Measurements from ENCODE around the gene AGPS.
"Not testable (repeated sequence)": the region's sequence is repeated elsewhere in the genome, so short reads cannot be mapped to it uniquely, and the experiment has no call there.

Gene AGPS

DNA sequence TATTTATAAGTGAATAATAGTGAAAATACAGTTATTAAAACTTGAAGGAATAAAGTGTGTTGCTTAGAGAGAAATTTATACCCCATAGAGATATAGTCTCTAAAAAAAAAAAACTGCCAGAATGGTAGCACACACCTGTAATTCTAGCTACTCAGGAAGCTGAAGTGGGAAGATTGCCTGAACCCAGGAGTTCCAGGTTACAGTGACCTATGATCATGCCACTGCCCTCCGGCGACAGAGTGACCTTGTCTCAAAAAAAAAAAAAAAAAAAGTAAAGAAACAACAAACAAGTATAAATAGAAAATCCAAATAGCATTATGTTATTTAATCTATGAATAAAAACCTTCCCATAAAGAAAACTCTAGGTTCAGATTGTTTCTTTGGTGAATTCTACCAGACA is 7.4 kb upstream of the AGPS start:
- DNase-seq (ENCODE audit: low spot score) (no peak), FAIRE-seq (no peak)

DNA sequence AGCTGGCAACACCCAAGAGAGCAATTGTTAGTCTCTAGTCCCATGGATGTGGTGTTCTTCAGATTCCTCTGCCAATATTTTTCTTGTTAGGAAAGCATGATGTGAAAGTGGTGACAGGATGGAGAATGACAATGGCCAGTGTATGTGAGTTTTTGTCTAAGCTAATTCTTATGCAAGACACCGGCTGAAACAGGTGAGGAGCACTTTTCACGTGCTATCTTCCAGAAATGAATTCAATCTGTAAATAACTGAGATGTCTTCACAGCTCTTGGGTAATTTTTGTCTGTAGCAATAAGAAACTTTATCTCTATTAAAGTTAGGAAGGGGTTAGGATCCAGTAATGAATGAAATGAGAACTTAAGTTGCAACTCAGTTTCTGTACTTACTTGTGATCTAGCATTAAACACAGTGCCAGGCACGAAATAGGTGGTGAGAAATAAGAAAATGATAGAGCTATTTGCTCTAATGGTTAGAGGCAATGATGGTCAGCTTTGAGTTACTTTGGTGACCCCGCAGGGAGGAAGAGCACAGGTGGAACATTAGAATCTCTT is 676 bp upstream of the AGPS start:
- no peak for DNase-seq (ENCODE audit: low spot score)
- no peak for FAIRE-seq

DNA sequence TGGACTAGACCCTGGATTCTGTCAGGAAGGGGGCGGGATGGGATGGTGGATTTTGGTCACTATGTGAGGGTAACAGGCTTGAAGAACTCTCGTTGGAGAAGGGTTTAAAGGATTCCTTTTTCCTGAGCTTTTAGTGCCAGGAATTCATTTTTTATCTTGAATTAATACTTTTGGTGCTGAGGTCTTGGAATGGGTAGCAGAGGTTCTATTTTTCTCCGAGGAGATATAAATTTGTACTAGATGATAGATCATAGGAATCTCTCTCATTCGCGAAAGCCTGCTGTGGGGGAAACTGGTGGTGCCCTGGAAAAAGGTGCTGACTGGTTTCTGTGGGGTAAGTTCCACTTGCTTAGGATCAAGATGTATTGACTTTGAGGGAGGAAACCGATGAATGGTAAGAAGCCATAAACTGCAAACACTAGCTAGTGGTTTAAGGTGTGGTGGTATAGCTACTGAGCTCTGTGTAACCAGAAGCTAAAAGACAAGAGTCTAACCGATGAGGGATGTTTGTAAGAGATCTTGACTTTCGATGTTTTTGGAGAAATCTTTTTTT is 706 bp downstream of the AGPS start:
- DNase-seq (ENCODE audit: low spot score) (peak; percentile 4), FAIRE-seq (no peak)

DNA sequence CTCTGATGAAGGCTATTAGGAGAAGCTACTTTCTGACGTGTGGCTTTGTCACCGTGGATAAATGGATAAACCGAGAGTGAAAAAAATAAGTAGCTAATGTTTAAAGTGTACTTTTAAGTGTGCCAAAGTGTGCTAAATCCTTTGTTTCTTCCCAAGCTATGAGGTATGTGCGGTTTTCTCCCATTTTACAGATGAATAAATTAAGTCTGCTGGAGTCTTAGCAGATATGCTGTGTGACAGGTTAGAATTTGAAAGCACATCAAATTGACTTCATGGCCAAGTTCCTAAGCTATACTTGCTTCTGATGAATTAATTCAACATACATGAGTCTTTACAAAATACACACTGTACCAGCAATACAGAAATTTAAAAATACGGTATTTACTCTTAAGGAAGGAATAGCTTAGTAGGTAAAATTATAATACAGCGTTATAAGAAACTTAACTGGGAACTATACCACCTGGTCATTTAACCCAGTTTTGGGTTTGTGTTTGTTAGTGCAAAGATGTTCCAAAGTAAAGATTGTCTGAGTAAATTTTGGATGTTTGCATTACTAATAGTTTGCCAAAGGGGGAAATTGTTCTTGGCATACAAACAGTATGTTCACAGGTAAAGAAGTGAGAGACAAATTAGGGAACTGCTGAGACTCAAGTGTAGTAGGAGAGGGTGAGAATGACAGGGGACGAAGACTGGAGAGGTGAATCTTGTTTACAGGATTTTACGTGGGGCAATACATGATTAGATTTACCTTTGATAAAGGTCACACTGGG is 1.4 kb downstream of the AGPS start:
- DNase-seq (ENCODE audit: low spot score), result no peak
- no peak for FAIRE-seq

DNA sequence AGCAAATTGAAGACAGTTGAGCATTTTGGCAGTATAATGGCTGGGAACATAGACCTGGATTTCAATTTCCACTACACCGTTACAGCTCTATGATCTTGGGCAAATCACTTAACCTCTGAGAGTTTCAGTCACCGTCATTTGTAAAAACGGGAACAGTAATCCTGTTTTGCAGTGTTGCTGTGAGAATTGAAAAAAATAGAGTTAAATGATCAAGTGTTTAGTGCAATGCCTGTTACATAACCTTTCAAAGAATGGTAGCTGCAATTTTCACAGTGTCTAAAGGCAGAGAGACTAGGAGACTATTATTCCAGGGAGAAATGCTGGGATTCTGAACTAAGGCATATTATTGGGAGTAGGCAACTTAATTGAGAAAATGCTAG is 2.0 kb downstream of the AGPS start:
- DNase-seq (ENCODE audit: low spot score), result no peak
- no peak for FAIRE-seq

DNA sequence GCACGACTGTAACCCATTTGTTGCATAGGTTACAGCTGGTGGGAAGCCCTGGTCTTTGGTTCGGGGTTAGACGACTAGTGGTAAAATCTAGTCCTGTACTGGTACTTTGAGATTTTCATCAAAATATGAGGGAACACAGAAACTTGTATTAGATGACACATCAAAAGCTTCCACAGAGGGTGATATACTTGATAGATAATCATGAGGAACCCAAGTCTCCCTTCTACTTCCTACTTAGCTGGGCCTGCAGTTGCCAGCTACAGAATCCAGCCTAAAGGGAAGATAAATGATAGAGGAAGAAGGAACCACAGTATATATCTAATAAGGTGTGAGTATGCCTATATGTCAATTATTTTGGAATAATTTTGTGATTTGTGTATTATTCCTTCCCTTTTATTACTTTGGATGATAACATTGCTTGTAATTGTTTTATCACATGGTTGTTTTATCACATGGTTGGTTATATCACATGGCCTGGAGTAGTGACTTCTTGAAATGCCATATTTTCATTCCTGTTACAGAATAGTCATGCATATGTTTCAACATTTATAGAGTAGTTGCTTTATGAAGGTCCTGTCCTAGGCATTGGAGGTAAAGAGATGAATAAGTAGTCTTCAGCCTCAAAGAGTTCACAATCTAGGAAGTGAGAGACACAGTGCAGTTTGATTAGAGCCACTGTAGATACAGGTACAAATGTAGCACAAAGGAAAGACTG is 2.9 kb downstream of the AGPS start:
- no peak for FAIRE-seq
- no peak for DNase-seq (ENCODE audit: low spot score)

DNA sequence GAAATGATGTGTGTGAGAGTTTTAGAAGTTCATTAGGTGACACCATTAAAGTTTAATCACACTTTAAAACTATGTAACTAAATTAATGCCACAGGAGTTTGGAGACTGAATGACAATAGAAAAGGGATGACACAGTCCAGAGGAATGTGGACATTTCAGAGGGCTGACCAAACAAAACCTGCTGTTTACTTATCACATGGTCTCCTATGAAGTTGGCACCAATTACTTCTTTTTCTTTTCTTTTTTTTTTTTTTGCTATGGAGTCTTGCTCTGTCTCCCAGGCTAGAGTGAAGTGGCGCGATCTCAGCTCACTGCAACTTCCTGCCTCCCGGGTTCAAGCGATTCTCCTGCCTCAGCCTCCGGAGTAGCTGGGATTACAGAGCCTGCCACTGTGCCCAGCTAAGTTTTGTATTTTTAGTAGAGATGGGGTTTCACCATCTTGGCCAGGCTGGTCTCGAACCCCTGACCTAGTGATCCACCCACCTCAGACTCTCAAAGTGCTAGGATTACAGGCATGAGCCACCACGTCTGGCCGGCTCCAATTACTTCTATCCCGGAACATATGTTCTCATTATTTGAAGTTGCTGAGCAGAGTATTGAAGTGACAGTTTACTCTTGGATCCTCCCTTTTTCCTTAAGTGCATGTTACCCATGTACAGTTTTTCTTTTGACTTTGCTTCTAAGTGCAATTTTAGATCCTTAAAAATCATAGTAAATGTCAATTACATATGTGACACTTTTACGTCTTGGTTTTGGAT is 4.3 kb downstream of the AGPS start:
- DNase-seq (ENCODE audit: low spot score), result peak; percentile 66
- FAIRE-seq, result no peak

DNA sequence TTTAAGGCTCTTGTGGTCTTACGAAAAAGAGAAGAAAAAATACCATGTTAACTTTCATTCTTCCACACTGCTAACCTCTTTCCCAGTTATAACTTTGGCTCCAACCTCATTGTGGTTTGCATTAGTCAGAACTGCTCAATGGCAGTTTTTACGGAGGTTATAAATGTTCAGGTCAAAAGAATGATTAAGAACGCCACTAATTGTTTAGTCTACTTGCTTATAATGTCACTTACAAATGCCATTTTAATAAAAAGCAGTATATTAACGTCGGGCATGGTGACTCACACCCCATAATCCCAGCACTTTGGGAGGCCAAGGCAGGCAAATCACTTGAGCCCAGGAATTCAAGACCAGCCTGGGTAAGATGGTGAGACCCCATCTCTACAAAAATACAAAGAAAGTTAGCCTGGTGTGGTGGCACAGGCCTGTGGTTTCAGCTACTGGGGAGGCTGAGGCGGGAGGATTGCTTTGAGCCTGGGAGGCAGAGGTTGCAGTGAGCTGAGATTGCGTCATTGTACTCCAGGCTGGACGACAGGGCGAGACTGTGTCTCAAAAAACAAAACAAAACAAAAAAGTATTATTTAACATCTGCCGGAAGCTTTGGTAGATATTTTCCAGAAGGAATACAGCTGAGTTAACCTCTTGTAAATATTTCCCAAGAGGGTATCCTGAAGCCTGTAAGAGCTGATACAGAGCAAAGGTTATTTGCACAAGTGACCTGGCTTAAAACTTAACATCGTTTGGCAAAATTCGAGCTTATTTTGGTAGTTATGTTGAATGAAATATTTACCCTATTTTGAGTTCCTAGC is 5.1 kb downstream of the AGPS start:
- FAIRE-seq, result no peak
- peak; percentile 31 for DNase-seq (ENCODE audit: low spot score)

DNA sequence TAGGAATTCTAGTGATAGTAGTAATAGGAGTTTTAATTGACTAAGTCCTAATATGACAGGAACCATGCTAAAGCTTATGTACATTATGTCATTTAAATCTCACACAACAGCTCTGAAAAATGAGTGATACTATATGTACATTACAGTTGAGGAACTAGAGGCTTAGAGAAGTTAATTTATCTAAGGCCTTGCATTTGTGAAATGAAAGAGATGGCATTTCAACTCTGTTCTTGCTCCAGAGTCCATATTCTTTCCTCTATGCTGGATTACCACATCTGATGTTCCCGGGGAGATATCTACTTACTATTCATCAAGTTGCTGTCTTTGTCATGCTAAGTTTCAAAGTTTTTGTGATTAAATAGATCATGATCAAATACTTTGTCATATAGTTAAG is 5.7 kb downstream of the AGPS start:
- no peak for FAIRE-seq

DNA sequence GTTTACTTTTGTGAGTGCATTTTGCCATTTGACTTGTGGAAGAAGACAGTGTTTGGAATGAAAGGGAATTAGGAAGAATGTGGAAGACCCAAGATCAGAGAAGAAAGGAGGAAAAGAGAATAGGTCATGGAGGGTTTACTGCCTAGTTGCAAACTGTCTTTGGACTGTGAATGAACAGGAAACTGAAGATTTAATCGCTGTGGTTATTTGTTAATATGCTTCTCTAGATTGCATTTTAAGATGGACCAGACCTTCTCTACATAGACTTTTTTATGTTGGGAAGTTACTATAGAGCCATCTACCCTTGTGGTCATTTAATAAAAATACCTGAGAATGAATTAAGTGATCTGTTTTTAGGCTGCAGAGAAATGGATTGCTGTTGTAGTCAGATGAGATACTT is 6.2 kb downstream of the AGPS start:
- FAIRE-seq (no peak), DNase-seq (ENCODE audit: low spot score) (no peak)

More for the DNA sequence above, 5.7 kb downstream of the AGPS start:
- no peak for DNase-seq (ENCODE audit: low spot score)

DNA sequence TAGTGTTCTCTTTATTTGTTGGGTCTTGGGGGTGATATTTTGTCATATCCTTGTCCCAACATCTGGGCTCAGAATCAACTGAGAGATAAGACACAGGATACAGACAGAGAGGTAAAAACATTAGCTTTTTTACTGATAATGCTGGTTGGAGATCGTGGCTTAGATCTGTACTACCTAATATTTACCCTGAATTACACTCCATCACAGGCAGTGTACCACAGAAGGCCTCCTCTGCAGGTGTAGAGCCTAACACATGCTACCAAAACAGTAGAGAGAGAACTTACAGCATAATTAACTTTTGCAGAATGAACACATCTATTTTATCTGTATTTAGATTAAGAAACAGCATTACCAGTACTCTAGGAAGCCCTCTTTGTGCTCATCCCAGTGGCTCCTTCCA is 6.8 kb downstream of the AGPS start:
- DNase-seq (ENCODE audit: low spot score), result no peak

DNA sequence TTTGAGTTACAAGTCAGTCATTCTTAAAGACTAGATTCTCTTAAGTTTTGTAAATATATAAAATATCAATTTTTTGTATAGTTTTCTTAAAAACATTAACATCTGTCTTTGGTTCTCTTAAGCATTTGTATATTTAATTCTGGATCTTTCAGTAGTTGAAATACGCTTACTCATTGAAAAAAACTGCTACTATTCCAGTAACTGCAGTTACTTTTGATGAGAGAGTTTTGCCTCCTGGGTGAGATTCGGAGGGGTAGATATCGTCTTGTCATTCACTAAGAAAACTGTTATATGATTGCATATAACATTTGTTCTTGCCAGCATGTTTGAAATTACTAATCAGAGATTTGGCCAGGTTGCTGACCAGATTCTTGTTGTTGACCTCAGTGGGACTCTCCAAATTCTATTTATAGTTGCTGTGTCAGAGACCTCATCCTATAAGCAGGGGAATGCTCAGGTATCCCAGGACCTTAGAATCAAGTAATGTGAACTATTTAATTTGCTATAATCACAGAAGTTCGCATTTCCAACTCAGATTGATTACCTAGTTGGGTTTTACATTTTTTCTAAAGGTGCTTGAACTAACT is 7.9 kb downstream of the AGPS start:
- no peak for FAIRE-seq

More for the DNA sequence above, 6.8 kb downstream of the AGPS start:
- FAIRE-seq, result no peak

DNA sequence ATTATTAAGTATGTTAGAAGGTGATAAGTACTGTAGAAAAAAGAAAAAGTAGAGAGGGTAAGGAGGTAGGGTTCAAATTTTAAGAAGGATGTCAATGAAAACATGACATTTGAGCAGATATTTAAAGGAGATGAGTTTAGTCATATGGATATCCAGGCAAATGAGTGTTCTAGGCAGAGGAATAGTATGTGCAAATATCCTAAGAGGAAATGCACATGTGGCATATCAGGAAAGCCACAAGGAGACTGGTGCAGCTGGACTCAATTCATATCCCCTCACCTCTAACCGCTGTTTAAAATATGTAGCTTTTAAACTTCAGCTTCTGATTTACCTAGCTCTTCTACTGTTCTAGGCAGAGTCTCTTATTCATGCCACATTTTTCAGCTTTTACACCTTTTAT is 9.5 kb downstream of the AGPS start:
- FAIRE-seq, result no peak

More for the DNA sequence above, 7.9 kb downstream of the AGPS start:
- DNase-seq (ENCODE audit: low spot score), result no peak

DNA sequence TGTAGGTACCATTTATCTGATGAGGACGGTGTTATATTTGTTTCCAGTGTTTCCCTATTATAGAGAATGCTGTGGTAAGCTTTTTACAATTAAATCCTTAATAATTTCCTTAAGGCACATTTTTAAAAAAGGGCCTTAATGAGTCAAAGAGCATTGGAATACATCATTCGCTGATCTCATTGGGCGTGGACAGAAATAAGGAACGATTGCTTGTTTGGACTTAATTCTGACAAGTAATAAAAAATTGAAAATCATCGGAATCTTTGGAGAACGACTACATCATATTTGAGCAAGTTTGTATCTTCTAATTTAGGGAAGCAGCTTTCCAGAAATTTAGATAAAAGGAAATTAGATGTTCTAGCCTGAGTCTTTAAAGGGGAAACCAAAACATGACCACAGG is 11.3 kb downstream of the AGPS start:
- FAIRE-seq, result no peak
- no peak for DNase-seq (ENCODE audit: low spot score)

More for the DNA sequence above, 9.5 kb downstream of the AGPS start:
- DNase-seq (ENCODE audit: low spot score), result no peak

DNA sequence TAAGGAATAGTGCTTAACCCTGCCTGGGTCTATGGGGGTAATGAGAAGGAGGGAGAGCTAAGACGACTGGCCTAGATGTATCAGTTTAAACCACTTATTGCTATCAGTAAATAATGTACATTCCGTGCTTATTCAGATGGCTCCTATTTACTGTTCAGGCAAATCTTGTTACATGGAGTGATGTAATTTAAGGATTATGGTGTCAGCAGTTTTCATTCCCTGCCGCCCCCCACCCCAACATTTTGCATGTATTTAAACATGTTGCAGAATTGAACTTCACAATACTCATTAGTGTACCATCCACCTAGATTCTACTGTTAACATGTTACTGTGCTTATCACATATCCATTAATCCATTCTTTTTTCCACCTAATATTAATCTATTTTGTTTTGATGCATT is 11.7 kb downstream of the AGPS start:
- no peak for DNase-seq (ENCODE audit: low spot score)
- no peak for FAIRE-seq

DNA sequence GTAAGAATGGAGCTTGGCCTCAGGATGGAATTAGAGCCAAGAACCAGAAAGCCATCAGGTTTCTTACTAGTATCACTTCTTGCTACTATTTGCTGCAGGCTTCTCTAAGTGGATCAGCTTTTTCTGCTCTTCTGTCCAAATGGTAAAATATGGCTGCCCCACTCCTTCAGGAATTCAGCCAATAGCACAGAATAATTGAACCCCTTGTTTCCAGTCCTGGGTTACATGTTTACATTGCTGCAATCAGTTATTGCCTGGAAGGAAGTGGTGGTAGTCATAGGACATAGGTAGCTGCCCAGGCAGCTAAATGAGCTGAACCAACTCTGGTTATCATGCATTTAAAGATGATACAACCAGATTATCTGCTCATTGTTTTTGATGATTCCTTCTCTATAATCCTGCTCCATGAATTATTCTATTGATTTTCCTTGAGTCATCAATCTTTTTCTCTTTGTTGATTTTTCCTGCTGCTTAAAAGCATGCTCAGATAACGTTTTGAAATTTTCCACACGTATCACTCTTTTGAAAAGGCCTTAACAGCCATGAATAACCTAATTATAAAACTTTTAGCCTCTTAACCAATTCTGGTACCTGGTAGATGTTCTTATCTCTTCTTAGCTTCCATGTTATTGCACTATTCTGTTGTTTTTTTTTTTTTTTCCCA is 12.6 kb downstream of the AGPS start:
- no peak for FAIRE-seq
- no peak for DNase-seq (ENCODE audit: low spot score)

DNA sequence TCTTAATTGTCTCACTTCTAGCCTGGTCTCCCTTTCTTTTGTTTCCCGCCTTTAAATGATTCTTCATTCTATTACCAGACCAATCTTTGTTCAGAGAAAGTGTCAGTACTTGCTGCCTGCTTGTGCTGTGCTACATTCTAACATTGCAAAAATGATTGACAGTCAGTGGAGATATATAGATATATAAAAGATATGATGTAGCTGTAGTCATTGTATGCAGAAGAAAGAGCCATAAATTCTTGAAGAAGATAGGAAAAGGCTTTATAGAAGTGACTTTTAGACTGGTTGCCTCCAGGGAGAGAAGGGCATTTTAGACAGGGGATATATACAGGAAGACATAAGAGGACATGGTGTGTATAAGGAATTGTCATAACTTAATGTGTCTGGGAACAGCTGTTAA is 13.6 kb downstream of the AGPS start:
- FAIRE-seq, result no peak
- no peak for DNase-seq (ENCODE audit: low spot score)

DNA sequence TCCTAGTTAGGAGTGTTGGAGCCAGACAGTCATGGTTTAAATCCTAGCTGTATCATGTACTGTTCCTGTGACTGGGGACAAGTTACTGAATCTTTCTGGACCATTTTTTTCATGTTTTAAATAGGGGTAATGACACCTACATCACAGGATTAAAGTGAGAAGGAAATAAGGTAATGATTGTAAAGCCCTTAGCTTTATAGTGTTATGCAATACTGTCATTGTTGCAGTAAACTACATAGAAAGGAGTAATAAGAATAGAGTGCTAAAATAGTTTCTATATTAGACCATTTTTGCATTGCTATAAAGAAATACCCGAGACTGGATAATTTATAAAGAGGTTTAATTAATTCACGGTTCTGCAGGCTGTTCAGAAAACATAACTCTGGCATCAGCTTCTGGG is 14.5 kb downstream of the AGPS start:
- no peak for DNase-seq (ENCODE audit: low spot score)
- no peak for FAIRE-seq

DNA sequence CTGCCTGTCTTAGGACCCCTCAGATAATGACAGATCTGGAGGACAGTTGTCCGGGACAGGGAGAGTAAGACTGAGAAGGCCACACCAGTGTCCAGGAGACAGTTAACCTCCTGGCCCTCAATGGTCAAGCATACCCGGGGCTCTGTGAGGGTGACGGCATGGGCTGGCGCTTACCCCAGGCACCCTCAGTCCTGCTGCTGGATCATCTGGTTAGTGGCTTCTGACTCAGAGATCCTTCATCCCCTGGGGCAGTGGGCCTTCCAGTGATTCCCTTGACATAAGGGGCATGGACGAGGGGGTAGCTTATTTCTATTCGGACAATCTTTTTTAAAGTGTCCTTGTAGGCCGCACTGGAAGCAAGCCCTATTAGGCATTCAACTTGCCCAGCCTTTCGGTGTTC is 18.1 kb downstream of the AGPS start:
- FAIRE-seq; DNase-seq (ENCODE audit: low spot score): not testable (repeated sequence)

DNA sequence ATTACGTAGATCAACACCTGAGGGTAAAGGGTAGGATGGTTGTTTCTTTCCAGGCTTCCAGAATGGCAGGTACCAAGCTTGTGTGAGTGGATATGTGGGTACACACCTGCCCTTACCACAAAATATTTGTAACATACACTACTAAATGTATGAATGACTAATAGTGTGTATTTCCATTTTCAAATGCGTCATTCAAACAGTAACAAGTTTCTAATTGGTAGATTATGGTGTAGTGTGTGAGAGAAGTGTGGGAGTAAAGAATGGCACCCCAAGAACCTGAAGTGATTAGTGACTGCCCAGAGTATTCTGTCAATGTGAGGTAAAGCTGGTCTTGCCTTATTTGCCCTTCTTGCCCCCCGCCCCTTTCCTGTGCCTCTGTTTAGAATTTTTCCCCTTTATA is 21.1 kb downstream of the AGPS start:
- FAIRE-seq, result no peak
- no peak for DNase-seq (ENCODE audit: low spot score)

Data from urothelium cell line (cell line).